ENCODE data around the gene SGPL1. TPM values are rescaled to one million over a fixed set of nuclear protein-coding genes. Genes with fewer than 3 reads are reported as not detected.

Gene SGPL1
- polyA plus RNA-seq, 1 donor: 49.0 TPM

- Histone ChIP-seq H3K36me3 (ENCODE audit: control insufficient read depth, insufficient read depth, low read length) (peaks cover 73% of the 10 kb centered on the region), H3K4me1 (ENCODE audit: control insufficient read depth, insufficient read depth, low read length) (no peaks in the 10 kb centered on the region), H3K9me3 (ENCODE audit: control insufficient read depth, low read depth, low read length) (no peaks in the 10 kb centered on the region), H3K4me3 (ENCODE audit: low read length) (no peak overlapping the region), H3K27me3 (ENCODE audit: control insufficient read depth, insufficient read depth, low read length) (no peaks in the 10 kb centered on the region), H3K27ac (ENCODE audit: low read length) (no peak overlapping the region)
- peak; percentile 64 to 71 for DNase-seq
- no CpG with 5 or more reads among the region's 4 CpGs for WGBS (ENCODE audit: insufficient coverage, low lambda C conversion rate)
Observed at GRCh38 chr10:70880077-70880534, 64.4 kb downstream of the SGPL1 start.

GRCh38 chr10:70884741-70885140 lies 69.0 kb downstream of the SGPL1 start:
- H3K4me1 ChIP-seq (ENCODE audit: control insufficient read depth, insufficient read depth, low read length): peaks cover 22% of the 10 kb centered on the region
- no peak for DNase-seq
- no peak overlapping the region for H3K27ac ChIP-seq (ENCODE audit: low read length)
- WGBS (ENCODE audit: insufficient coverage, low lambda C conversion rate): 100% methylated on average over 1 of the region's 1 CpG
- no peak overlapping the region for H3K4me3 ChIP-seq (ENCODE audit: low read length)
- H3K36me3 ChIP-seq (ENCODE audit: control insufficient read depth, insufficient read depth, low read length): peaks cover 48% of the 10 kb centered on the region
- H3K9me3 ChIP-seq (ENCODE audit: control insufficient read depth, low read depth, low read length): no peaks in the 10 kb centered on the region
- H3K27me3 ChIP-seq (ENCODE audit: control insufficient read depth, insufficient read depth, low read length): no peaks in the 10 kb centered on the region

DNA sequence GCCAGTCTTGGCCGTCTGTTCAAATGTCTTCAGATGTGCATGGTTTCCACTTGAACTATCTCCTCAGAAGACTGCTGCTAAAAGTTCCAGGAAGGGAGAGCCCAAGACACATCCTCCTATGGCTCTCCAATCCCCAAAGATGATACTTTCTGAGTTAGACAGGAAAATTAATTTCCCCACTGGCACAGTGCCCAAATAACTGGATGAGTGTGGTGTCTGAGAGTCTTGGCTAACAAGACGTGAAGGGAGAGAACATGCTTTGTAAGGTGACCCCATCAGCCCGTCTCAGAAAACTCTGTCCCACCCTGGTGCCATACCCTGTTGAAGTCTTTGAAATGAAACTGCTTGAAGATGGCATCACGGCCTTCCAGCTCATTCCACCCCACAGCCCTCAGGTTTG lies 69.7 kb downstream of the SGPL1 start:
- Histone ChIP-seq H3K4me3 (ENCODE audit: low read length) (no peak overlapping the region), H3K4me1 (ENCODE audit: control insufficient read depth, insufficient read depth, low read length) (peaks cover 24% of the 10 kb centered on the region), H3K9me3 (ENCODE audit: control insufficient read depth, low read depth, low read length) (no peaks in the 10 kb centered on the region), H3K27ac (ENCODE audit: low read length) (no peak overlapping the region), H3K27me3 (ENCODE audit: control insufficient read depth, insufficient read depth, low read length) (no peaks in the 10 kb centered on the region), H3K36me3 (ENCODE audit: control insufficient read depth, insufficient read depth, low read length) (peaks cover 48% of the 10 kb centered on the region)
- DNase-seq: no peak
- WGBS (ENCODE audit: insufficient coverage, low lambda C conversion rate): no CpG with 5 or more reads among the region's 4 CpGs

- Histone ChIP-seq H3K27ac (ENCODE audit: low read length) (no peak overlapping the region), H3K36me3 (ENCODE audit: control insufficient read depth, insufficient read depth, low read length) (peaks cover 43% of the 10 kb centered on the region), H3K4me3 (ENCODE audit: low read length) (no peak overlapping the region), H3K4me1 (ENCODE audit: control insufficient read depth, insufficient read depth, low read length) (peaks cover 31% of the 10 kb centered on the region), H3K9me3 (ENCODE audit: control insufficient read depth, low read depth, low read length) (no peaks in the 10 kb centered on the region), H3K27me3 (ENCODE audit: control insufficient read depth, insufficient read depth, low read length) (no peaks in the 10 kb centered on the region)
- WGBS (ENCODE audit: insufficient coverage, low lambda C conversion rate): no CpG with 5 or more reads among the region's 18 CpGs
- no peak for DNase-seq
Observed at GRCh38 chr10:70885931-70886903, 70.5 kb downstream of the SGPL1 start.

GRCh38 chr10:70886921-70887665 lies 71.3 kb downstream of the SGPL1 start:
- WGBS (ENCODE audit: insufficient coverage, low lambda C conversion rate): no CpG with 5 or more reads among the region's 12 CpGs
- no peaks in the 10 kb centered on the region for H3K9me3 ChIP-seq (ENCODE audit: control insufficient read depth, low read depth, low read length)

DNA sequence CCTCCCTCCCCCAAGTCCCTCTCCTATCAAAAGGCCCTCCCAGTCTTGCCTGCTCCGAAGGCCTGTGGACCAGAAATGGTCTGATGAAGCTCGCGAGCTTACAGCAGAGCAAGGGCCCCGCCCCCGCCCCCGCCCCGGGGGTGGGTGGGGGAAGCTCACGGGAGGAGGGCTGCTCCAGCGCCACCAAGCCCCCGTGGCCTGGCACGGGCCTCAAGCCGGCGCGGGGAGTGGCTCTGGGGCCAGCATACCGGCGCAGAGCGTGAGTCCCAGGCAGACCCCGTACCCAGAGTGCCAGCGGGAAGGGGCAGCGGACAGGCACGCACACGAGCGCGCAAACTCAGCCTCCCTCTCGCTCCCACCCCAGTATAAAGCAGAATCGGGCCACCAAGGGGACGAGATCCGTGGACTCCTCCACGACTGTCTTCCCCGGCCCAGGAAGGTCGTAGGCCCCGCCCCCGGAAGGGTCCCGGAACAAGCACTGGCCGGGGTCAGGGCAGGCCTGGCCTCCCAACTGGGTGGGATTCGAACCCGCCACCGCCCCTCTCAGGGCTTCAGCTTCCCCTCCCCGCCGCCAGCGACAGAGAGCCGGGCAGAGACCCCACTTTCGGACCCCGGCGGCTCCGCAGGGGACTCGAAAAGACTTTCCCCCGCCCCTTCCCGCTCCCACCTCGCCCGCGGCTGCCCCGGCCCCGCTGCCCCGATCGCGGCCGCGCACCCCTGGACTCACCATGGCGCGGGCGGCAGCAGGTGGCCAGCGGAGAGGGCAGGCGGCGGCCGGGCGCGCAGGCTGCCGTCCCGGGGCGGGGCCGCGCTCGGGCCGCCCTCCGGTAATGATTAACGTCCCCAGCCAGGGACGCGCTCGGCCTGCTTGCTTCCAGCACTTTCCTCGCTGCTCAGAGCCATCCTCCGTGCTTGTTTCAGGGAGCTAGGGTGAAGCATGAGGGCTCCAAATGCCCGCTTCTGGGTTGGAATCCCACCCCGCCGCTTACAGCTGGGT lies 72.4 kb downstream of the SGPL1 start, which contains the start of gene PCBD1:
TSS of gene PCBD1 (minus strand) at position 762 of the 997 bp plus-strand sequence. CDS start at position 730, 32 bp downstream.
- no CpG with 5 or more reads among the region's 85 CpGs for WGBS (ENCODE audit: insufficient coverage, low lambda C conversion rate)

More at GRCh38 chr10:70886921-70887665, 71.3 kb downstream of the SGPL1 start:
- H3K27ac ChIP-seq (ENCODE audit: low read length): peak overlapping the region; percentile 90
- peak overlapping the region; percentile 93 for H3K4me3 ChIP-seq (ENCODE audit: low read length)
- H3K27me3 ChIP-seq (ENCODE audit: control insufficient read depth, insufficient read depth, low read length): no peaks in the 10 kb centered on the region
- H3K4me1 ChIP-seq (ENCODE audit: control insufficient read depth, insufficient read depth, low read length): peaks cover 33% of the 10 kb centered on the region
- peaks cover 34% of the 10 kb centered on the region for H3K36me3 ChIP-seq (ENCODE audit: control insufficient read depth, insufficient read depth, low read length)
- DNase-seq: no peak

GRCh38 chr10:70889291-70889690 lies 73.5 kb downstream of the SGPL1 start:
- peaks cover 16% of the 10 kb centered on the region for H3K36me3 ChIP-seq (ENCODE audit: control insufficient read depth, insufficient read depth, low read length)
- 89% methylated on average over 1 of the region's 3 CpGs for WGBS (ENCODE audit: insufficient coverage, low lambda C conversion rate)
- no peak for DNase-seq
- H3K4me3 ChIP-seq (ENCODE audit: low read length): no peak overlapping the region
- H3K9me3 ChIP-seq (ENCODE audit: control insufficient read depth, low read depth, low read length): no peaks in the 10 kb centered on the region
- H3K27me3 ChIP-seq (ENCODE audit: control insufficient read depth, insufficient read depth, low read length): no peaks in the 10 kb centered on the region
- H3K4me1 ChIP-seq (ENCODE audit: control insufficient read depth, insufficient read depth, low read length): peaks cover 33% of the 10 kb centered on the region
- no peak overlapping the region for H3K27ac ChIP-seq (ENCODE audit: low read length)

More for the DNA sequence above, 72.4 kb downstream of the SGPL1 start, which contains the start of gene PCBD1:
- Histone ChIP-seq H3K9me3 (ENCODE audit: control insufficient read depth, low read depth, low read length) (no peaks in the 10 kb centered on the region), H3K36me3 (ENCODE audit: control insufficient read depth, insufficient read depth, low read length) (peaks cover 26% of the 10 kb centered on the region), H3K27ac (ENCODE audit: low read length) (peak within 1 kb of the TSS; percentile 90), H3K27me3 (ENCODE audit: control insufficient read depth, insufficient read depth, low read length) (no peaks in the 10 kb centered on the region), H3K4me3 (ENCODE audit: low read length) (peak within 1 kb of the TSS; percentile 93), H3K4me1 (ENCODE audit: control insufficient read depth, insufficient read depth, low read length) (peaks cover 33% of the 10 kb centered on the region)
- peak; percentile 76 to 90 for DNase-seq

GRCh38 chr10:70890917-70891431 lies 75.2 kb downstream of the SGPL1 start:
- H3K4me1 ChIP-seq (ENCODE audit: control insufficient read depth, insufficient read depth, low read length): peaks cover 31% of the 10 kb centered on the region
- peak overlapping the region; percentile 60 for H3K27ac ChIP-seq (ENCODE audit: low read length)
- no peaks in the 10 kb centered on the region for H3K9me3 ChIP-seq (ENCODE audit: control insufficient read depth, low read depth, low read length)
- H3K4me3 ChIP-seq (ENCODE audit: low read length): no peak overlapping the region
- H3K27me3 ChIP-seq (ENCODE audit: control insufficient read depth, insufficient read depth, low read length): no peaks in the 10 kb centered on the region
- no CpG with 5 or more reads among the region's 7 CpGs for WGBS (ENCODE audit: insufficient coverage, low lambda C conversion rate)
- H3K36me3 ChIP-seq (ENCODE audit: control insufficient read depth, insufficient read depth, low read length): peaks cover 1% of the 10 kb centered on the region
- peak; percentile 88 to 93 for DNase-seq

DNA sequence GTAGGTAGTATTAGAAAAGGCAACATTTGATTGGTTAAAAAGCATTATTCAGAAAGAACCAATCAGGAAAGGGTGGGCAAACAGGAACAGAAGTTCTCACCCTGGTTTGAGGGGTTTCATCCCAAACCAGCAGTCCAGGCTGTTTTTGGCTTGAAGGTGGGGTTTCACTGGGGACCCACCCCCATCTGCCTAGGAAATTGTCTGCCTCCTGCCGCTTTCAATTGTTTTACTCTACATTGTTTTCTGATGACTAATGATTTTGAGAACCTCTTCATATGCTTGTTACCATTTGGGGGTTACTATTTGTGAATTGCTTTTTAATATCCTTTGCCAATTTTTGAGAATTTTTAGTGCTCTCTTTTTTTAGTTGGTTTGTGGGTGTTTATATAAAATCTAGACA lies 75.9 kb downstream of the SGPL1 start:
- no peaks in the 10 kb centered on the region for H3K27me3 ChIP-seq (ENCODE audit: control insufficient read depth, insufficient read depth, low read length)
- H3K4me1 ChIP-seq (ENCODE audit: control insufficient read depth, insufficient read depth, low read length): peaks cover 25% of the 10 kb centered on the region
- no peak overlapping the region for H3K4me3 ChIP-seq (ENCODE audit: low read length)
- no peak overlapping the region for H3K27ac ChIP-seq (ENCODE audit: low read length)
- DNase-seq: no peak
- no peaks in the 10 kb centered on the region for H3K36me3 ChIP-seq (ENCODE audit: control insufficient read depth, insufficient read depth, low read length)
- no CpG with 5 or more reads among the region's 1 CpG for WGBS (ENCODE audit: insufficient coverage, low lambda C conversion rate)
- no peaks in the 10 kb centered on the region for H3K9me3 ChIP-seq (ENCODE audit: control insufficient read depth, low read depth, low read length)
